ENCODE measurements around the gene PARP14.

DNA sequence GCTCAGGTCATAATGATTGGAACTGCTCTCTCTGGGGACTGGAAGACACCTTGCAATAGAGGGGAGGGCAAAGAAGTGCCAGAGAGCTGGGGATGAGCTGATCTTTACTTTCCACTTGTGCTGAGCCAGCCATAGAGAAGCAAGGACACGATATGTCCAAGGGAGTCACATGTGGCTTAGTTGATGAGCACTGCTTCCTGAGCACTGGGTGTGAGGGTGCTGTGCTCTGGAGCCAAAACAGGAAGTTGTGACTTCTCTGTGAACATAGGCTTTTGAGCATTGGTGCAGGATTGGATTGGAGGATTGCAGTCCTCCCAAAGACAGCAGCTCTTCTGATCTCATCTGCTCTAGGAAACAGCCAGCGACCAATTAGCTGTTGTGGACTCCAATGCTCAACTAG lies 6.7 kb downstream of the PARP14 start:
- TF ChIP-seq, protein P1, sequence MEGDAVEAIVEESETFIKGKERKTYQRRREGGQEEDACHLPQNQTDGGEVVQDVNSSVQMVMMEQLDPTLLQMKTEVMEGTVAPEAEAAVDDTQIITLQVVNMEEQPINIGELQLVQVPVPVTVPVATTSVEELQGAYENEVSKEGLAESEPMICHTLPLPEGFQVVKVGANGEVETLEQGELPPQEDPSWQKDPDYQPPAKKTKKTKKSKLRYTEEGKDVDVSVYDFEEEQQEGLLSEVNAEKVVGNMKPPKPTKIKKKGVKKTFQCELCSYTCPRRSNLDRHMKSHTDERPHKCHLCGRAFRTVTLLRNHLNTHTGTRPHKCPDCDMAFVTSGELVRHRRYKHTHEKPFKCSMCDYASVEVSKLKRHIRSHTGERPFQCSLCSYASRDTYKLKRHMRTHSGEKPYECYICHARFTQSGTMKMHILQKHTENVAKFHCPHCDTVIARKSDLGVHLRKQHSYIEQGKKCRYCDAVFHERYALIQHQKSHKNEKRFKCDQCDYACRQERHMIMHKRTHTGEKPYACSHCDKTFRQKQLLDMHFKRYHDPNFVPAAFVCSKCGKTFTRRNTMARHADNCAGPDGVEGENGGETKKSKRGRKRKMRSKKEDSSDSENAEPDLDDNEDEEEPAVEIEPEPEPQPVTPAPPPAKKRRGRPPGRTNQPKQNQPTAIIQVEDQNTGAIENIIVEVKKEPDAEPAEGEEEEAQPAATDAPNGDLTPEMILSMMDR (conservative IDR thresholded peaks at IDR 0.05) = no peak
- no peak for TF ChIP-seq EZH2 (IDR thresholded peaks at IDR 0.05; ENCODE audit: low read depth)

All from PC-9 (cell line).